Stimulated activated CD4-positive, alpha-beta T cell treated with anti-CD3 and anti-CD28 coated beads, TNF-alpha, amount 100 ng/mL, for 4 hours (primary cell): ENCODE results near the gene ZNF552.
"Not testable (repeated sequence)": the region's sequence is repeated elsewhere in the genome, so short reads cannot be mapped to it uniquely, and the experiment has no call there.

Experiments used
- DNase-seq, 3 experiments: peaks; one replicate each; pipeline ENCODE4 v3.0.0-alpha.2; 2020; ENCODE audit warnings: low read depth in 3 of 3

The ZNF552 gene

GRCh38 chr19:57818378-57818777 is 3.7 kb upstream of the ZNF552 start:
- no peak for DNase-seq

GRCh38 chr19:57817976-57818375 is 3.3 kb upstream of the ZNF552 start:
- DNase-seq = no peak

GRCh38 chr19:57816652-57817051 is 1.9 kb upstream of the ZNF552 start:
- no peak for DNase-seq

- DNase-seq = no peak
Observed at GRCh38 chr19:57815247-57816075, 748 bp upstream of the ZNF552 start.

- DNase-seq = no peak
Observed at GRCh38 chr19:57813919-57814504, 701 bp downstream of the ZNF552 start.

- DNase-seq = not testable (repeated sequence)
Observed at GRCh38 chr19:57812975-57813820, 1.5 kb downstream of the ZNF552 start.

GRCh38 chr19:57812226-57812625 is 2.5 kb downstream of the ZNF552 start:
- no peak for DNase-seq

- not testable (repeated sequence) for DNase-seq
Observed at GRCh38 chr19:57810410-57811295, 4.1 kb downstream of the ZNF552 start.

- no peak for DNase-seq
Observed at GRCh38 chr19:57807541-57807940, 7.2 kb downstream of the ZNF552 start.

GRCh38 chr19:57803594-57804325 is 11.0 kb downstream of the ZNF552 start:
- no peak for DNase-seq

- DNase-seq = no peak
Observed at GRCh38 chr19:57803265-57803593, 11.5 kb downstream of the ZNF552 start.

GRCh38 chr19:57802269-57802668 is 12.4 kb downstream of the ZNF552 start:
- no peak for DNase-seq

- DNase-seq = no peak
Observed at GRCh38 chr19:57800696-57801095, 14.0 kb downstream of the ZNF552 start.

- not testable (repeated sequence) for DNase-seq
Observed at GRCh38 chr19:57796580-57796979, 18.1 kb downstream of the ZNF552 start.

- no peak for DNase-seq
Observed at GRCh38 chr19:57789288-57789687, 25.4 kb downstream of the ZNF552 start.

- no peak for DNase-seq
Observed at GRCh38 chr19:57788114-57788692, 26.5 kb downstream of the ZNF552 start.

- DNase-seq = no peak
Observed at GRCh38 chr19:57786906-57787305, 27.8 kb downstream of the ZNF552 start.

- no peak for DNase-seq
Observed at GRCh38 chr19:57786286-57786685, 28.4 kb downstream of the ZNF552 start.

- DNase-seq = no peak
Observed at GRCh38 chr19:57779220-57779845, 35.4 kb downstream of the ZNF552 start.

GRCh38 chr19:57778336-57778735 is 36.4 kb downstream of the ZNF552 start:
- no peak for DNase-seq
